Activated CD4-positive, CD25-positive, alpha-beta regulatory T cell treated with anti-CD3 and anti-CD28 coated beads, Interleukin-2, amount 50 U/mL, for 16 hours (primary cell): ENCODE results near the gene HNRNPDL.
"Not testable (repeated sequence)": the region's sequence is repeated elsewhere in the genome, so short reads cannot be mapped to it uniquely, and the experiment has no call there.

Experiments
- DNase-seq: peaks from one replicate; pipeline ENCODE4 v3.0.0-alpha.2; 2020; ENCODE audit warnings: low read depth, low spot score

Gene HNRNPDL

DNA sequence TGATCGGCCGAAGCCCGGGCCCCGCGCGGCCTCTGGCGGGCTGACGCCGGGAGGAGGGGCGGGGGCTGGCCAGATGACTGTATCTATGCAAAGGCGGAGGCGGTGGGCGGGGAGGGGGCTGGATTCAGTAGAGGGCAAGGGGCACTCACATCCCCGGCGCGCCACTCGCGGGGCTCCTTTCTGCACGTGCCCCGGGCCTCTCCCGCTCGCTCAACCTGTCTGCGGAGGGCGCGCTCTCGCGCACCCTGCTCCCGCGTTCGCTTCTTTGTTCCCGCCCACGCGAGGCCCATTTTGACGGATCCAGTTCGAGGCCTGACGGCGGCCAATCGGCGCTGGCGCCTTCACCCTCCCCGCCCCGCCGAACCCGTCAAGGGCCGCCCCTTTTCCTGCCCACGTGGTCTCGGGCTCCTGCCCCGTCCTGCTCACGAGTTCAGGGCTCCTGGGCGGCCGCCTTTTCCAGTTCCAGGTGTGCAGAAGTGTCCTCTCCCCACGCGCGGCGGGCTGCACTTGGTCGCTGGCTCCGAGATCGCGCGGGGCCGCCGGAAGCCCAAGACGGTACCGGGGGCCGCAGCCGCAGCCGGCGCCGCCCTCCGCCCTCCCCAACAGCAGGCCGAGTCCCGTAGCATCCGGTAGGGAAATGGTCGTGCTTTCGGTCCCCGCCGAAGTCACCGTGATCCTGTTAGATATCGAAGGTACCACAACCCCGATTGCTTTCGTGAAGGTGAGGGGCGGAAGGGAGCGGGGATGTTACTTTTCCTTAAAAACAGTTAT lies at the start of gene HNRNPDL, which contains the start of gene ENOPH1:
Gene HNRNPDL, minus strand, starts transcription at position 270 of the 771 bp plus-strand sequence. CDS start 772 bp downstream, outside the sequence.
Gene ENOPH1, plus strand, starts transcription at position 398 of the 771 bp plus-strand sequence. Its CDS starts 240 bp downstream, at position 638.
- DNase-seq = peak; percentile 96

DNA sequence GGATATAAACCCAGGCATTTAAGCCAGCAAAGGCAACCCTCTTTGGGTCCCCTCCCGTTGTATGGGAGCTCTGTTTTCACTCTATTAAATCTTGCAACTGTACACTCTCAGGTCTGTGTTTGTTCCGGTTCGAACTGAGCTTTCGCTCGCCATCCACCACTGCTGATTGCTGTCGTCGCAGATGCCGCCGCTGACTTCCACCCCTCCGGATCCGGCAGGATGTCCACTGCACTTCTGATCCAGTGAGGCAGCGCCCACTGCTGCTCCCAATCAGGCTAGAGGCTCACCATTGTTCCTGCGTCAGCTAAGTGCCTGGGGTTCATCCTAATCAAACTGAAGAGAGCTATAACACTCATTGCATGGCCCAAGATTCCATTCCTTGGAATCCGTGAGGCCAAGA lies 49.3 kb upstream of the HNRNPDL start:
- DNase-seq = no peak

DNA sequence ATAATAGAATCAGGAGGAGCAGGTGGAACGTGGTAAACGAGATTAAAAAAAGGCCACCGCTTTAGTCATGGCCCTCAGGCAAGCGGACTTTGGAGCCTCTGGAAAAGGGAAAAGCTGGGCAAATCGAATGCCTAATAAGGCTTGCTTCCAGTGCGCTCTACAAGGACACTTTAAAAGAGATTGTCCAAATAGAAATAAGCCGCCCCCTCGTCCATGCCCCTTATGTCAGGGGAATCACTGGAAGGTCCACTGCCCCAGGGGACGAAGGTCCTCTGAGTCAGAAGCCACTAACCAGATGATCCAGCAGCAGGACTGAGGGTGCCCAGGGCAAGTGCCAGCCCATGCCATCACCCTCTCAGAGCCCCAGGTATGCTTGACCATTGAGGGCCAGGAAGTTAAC lies 47.2 kb upstream of the HNRNPDL start:
- not testable (repeated sequence) for DNase-seq

DNA sequence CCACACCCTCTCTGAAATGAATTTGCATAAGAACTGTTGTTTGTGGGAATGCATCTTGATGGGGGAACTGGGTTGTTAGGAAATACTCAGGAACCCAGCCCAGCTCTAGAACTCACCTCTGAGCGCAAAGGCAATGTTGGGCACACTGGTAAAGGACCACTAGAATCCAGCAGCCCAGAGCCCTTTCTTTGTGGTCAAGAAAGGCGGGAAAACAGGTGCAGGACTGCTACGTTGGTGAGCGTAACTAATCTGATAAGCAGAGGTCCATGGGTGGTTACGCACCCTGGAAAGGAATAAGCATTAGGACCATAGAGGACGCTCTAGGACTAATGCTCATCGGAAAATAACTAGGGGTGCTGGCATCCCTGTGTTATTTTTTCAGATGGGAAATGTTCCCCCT lies 45.7 kb upstream of the HNRNPDL start:
- DNase-seq = not testable (repeated sequence)

DNA sequence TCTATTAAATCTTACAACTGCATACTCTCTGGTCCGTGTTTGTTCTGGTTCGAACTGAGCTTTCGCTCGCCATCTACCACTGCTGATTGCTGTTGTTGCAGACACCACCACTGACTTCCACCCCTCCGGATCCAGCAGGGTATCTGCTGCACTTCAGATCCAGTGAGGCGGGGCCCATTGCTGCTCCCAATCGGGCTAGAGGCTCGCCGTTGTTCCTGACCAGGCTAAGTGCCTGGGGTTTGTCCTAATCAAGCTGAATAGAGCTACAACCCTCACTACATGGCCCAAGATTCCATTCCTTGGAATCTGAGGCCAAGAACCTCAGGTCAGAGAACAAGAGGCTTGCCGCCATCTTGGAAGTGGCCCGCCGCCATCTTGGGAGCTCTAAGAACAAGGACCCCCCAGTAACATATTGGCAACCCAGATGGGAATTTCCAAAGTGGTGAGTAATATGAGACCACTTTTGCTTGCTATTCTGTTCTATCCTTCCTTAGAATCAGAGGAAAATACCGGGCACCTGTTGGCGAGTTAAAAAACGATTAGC lies 43.4 kb upstream of the HNRNPDL start:
- no peak for DNase-seq

DNA sequence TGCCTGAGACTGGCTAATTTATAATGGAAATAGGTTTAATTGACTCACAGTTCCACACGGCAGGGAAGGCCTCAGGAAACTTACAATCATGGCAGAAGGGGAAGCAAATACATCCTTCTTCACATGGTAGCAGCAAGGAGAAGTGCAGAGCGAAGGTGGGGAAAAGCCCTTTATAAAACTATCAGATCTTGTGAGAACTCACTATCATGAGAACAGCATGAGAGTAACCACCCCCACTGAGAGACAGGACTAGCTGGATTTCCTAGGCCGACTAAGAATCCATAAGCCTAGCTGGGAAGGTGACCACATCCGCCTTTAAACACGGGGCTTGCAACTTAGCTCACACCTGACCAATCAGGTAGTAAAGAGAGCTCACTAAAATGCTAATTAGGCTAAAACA lies 42.8 kb upstream of the HNRNPDL start:
- not testable (repeated sequence) for DNase-seq

DNA sequence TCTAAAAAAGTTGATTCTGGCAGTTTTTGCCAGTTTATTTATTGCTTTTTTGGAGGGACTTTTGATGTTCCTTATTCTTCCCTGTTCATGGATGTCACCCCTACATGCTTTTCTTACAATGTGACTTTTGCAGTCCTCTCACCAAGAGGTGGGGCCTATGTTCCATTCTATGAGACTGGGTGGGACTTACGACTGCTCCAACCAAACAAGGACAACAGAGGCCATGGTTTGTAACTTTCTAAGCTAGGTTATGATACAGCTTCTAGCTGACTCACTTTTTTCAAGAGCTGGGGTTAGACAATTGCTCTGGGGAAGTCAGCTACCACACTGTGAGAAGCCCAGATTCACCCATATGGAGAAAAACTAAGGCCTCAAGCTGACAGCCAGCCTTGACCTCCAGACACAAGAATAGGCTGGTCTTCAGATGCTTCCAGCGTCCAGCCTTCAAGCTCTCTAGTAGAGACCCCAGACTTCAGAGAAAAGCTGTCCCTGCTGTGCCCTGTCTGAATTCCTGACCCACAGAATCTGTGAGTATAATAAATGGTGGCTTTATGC lies 39.6 kb upstream of the HNRNPDL start:
- DNase-seq = no peak

DNA sequence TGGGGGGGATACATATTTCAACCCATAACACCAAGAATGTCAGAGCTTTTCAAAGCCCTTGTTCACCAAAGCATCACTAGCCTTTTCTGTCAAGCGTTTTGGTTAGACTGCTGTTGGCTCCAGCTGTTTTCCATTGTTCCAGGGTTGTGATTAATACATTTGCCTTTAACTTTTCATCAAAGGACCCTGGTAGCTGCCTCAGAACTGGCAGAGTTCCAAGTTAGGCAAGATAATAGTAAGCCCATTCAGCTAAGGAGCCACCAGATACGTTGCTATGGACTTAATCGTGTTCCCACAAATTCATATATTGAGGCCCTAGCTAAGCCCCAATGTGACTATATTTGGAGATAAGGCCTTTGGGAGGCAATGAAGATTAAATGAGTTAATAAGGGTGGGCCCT lies 37.2 kb upstream of the HNRNPDL start:
- no peak for DNase-seq

DNA sequence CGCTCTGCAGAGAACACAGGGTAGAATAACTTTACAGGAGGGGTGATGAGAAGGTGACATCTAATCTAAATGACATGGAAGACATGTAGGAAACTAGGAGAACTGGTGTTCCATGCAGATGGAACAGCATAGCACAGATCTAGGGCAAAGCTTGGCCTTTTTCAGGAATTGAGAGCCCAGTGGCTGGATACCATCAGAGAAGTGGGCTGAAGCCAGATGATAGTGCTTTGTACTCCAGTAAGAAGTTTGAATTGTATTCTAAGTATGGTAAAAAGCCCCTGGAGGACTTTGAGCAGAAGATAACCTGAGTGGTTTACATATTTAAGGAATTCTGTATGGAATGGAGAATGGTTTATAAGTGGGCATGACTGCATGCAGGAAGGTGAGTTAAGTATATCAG lies 33.0 kb upstream of the HNRNPDL start:
- no peak for DNase-seq

DNA sequence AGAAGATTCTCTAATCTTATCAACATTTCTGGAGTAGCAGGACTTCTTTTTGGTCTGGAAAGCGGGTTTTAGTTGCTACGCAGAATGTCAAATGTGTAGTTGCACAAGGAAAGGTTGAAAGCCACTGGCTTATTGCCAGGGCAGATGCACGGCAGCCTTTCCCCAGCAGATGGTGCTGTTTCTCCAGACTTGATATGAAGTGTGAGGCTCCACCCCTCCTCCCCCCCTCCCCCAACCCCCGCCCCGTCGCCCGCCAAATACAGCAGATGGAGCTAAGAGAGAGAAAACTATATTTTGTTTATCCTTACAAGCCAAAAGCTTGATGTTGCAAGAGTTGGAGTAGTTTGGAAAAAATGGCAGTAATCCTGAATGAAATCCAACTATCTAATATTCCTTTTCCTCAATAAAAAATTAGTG lies 32.2 kb upstream of the HNRNPDL start:
- DNase-seq = peak; percentile 65

DNA sequence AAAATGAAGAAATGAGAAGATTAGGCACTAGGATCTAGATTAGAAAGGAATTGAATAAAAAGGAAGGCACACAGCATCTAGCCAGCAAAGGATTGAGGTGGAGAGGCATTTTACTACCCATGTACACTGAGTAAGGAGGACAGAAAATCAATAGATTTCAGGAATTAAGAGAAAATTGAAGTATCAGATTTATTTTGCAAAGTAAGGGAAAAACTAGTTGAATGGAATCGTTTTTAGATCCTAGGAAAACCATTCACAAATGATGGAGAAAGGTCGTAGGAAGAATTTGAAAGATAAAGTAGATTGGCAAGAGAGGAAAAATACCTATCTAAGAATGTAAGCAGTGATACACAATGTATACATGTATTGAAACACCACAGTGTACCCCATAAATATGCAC lies 31.4 kb upstream of the HNRNPDL start:
- no peak for DNase-seq

DNA sequence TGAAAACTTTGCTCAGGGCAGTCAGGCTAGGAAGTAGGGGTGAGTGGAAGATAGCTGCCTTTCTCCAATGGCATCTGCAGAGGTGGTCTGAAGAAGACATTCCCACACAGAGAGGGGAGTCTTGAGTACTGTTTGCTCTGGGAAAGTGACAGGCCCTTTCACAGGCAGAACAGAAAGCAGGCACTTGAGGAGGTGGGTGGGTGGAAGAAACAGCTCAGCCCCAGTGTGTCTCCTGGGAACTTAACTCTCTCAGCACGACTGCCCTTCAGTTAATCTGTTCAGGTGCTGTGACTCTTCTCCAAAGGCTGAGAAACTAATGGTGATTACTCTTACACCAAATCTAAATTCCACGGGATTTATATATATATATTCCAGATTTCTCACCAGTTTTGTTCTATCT lies 28.5 kb upstream of the HNRNPDL start:
- DNase-seq = no peak

DNA sequence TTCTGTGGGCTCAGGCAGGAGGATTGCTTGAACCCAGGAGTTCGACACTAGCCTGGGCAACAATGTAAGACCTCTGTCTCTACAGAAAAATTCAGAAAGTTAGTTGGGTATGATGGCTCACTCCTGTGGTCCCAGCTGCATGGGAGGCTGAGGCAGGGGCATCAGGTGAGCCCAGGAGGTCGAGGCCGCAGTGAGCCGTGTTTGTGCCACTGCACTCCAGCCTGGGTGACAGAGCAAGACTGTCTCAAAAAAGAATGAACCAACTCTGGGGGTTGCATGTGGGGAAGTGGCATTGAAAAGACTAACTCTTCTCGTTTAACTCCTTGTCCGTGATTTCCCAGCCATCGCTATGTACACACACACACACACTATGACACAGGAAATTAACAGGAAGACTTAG lies 27.0 kb upstream of the HNRNPDL start:
- no peak for DNase-seq

DNA sequence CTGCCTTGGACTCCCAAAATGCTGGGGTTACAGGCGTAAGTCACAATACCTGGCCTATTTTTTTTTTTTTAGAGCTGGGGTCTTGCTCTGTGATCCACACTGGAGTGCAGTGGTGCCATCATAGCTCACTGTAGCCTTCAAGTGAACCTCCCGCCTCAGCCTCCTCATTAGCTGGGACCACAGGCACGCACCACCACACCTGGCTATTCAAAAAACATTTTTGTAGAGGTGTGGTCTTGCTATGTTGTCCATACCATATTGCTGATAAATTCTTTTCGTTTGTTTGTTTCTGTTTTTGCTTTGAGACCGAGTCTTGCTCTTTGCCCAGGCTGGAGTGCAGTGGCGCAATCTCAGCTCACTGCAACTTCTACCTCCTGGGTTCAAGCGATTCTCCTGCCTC lies 21.8 kb upstream of the HNRNPDL start:
- no peak for DNase-seq

DNA sequence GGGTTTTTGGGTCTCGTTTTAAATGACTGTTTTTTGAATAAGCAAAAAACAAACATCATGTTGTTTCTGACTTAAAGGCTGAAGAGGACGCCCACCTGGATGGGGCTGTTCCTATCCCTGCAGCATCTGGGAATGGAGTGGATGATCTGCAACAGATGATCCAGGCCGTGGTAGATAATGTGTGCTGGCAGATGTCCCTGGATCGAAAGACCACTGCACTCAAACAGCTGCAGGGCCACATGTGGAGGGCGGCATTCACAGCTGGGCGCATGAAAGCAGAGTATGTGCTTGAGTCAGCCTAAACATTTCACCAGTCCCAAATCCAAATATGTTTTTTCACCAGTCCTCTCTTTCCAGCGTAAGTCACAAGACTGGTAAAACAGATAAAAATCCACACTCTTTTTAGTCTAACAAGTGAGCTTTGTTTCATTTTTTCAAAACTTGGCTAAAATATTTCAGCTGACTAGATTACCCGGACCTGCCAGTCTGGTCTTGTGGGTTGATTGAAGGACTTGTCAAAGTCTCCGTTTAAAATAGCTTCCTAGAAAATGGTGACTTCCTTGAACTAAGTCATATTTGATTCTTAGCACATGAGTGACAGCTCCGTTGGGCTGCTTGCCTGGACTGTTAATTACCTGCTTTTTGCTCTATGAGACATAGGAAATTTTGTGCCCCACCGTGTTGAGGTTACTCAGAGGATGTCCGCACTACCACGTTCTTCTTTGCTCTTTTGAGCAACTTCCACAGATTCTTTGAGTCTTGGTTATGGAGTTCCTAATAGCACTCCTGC lies 20.9 kb upstream of the HNRNPDL start:
- DNase-seq = no peak

DNA sequence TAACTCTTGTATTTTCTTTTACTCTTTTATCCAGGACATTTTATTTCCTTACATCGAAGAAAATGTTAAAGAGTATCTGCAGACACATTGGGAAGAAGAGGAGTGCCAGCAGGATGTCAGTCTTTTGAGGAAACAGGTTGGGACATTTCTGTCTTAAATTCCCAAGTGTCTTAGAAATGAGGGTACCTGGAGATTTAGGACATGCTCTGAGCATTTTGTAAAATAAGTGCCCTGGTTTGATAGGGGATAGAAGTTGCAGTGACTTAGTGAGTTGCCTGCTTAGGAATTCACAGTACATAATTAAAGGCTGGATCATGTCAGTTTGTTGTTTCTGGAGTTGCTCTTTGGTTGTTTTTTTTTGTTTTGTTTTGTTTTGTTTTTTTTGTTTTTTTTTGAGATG lies 17.6 kb upstream of the HNRNPDL start:
- no peak for DNase-seq

DNA sequence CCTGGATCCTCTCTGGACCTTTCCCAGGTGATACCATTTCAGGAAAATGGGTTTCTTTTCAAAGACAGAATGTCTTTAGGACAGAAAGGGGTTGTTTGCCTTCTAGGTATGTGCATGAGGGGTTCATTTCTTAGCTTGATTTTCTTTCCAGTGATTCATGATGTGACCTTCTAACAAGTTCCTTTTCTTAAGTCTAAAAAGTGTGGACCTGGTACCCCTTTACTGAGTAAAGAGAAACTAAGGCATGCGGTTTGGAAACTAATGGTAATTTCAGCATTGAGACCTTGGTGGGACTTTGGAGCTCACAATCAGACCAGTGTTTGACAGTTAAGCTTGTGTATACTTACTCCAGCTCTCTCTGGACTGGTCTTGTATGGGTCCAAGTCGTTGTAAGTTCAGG lies 8.8 kb upstream of the HNRNPDL start:
- DNase-seq = no peak

DNA sequence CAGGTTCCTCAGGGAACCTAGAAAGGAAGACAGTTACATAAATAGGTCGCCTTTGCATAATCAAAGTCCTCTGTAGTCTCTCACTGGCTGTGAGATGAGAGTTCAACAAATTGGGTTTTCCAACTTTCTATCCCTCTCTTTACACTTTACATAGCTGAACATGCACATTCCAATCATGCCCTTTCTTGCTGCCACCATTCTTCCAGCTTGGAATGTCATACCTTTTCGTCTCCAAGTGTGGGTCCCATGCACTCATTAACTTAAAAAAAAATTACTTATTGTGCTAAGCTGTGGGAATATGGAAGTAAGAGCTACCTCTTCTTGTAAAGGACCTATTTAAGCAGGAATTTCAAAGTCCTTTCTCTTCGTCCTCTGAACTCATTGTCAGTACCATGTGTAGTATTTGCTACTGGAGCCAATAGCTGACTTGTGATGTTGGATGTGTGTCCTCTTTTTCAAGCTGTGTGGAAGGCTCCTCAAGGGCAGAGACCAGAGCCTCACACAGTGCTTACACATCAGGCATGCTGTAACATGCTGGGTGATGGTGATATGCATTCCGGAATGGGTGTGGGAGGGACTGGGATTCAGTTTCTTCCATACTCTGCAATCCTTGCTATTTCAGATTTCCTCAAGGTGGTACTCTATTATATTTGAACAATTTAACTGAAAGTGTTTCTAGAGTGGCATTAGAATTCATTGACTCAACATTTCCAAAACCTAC lies 7.2 kb upstream of the HNRNPDL start:
- DNase-seq = no peak

DNA sequence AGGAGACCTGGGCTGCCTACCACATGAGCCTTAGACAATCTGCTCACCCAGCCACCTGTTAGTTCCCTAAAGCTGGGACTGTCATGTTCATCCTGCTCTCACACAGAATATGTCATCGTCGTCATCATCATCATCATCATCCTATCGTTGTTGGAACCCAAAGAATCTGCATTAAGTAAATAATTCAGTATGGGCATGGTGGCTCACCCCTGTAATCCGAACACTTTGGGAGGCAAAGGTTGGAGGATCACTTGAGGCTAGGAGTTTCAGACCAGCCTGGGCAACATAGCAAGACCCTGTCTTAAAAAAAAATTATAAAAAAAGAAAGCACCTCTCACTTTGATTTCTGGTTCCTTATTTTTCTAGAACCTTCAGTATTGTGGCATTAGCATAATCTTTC lies 6.5 kb upstream of the HNRNPDL start:
- no peak for DNase-seq

DNA sequence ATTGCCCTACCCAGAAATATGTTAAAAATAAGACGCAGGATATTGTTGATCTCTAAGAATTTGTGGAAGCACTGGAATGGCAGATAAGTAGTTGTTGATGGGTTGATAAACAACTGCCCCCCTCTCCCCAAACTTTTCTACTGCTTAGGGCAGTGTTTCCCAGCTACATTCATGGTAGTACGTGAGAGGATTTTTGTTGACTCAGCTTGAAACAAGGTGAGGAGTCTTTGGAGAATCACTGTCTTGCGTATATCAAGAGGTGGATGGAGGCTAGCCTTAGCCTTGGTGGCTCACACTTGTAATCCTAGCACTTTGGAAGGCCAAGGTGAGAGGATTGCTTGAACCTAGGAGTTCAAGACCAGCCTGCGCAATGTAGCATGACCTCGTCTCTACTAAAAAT lies 5.9 kb upstream of the HNRNPDL start:
- DNase-seq = no peak

DNA sequence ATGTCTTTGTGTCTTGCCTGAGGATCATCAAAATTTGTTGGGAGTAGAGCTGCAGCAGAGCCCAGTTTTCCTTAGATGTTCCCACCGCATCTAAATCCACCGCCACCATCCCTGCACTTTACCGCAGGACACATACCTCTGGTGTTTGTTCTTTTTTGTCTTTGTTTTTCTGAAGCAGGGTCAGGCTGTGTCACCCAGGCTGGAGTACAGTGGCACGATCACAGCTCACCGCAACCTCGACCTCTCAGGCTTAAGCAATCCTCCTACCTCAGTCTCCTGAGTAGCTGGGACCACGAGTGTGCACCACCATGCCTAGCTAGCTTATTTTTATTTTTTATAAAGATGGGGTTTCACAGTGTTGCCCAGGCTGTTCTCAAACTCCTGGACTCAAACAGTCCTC lies 4.7 kb upstream of the HNRNPDL start:
- no peak for DNase-seq

DNA sequence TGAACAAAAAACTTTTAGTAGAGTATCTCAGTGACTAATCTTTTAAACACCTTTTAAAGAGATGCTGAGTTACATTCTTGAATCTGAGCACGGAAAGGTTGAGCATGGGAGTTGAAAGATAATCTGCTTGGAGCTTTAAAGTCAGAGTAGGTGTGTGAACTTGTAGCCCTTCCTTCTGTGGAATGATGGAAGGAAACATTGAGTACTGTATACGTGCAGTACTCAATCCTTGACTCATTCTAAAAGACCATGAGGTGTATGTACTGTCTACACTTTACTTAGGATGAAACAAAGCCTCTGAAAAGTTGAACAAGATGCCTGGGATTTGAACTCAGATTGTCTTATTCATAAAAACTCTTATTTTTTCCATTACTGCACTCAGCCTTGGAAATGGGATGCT lies 3.5 kb upstream of the HNRNPDL start:
- DNase-seq = no peak
